Measurements from ENCODE around the gene SH3PXD2A.

DNA sequence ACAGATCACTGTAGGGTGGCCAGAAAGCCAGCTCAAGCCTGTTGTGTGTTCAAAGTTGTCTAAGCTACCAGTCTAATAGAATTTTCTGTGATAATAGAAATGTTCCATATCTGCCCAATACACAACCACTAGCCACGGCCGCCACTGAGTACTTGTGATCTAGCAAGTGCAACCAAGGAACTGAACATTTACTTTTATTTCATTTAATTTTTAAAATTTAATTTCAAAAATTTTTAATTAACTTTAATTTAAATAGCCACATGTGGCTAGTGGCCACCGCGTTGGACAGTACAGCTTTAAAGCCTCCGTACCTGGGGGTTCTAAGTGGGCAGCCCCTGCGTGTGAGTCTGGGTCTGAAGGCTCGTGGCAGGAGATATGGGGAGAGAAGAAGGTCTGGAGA is 60.4 kb downstream of the SH3PXD2A start:
- no peak for TF ChIP-seq CHD1 (IDR thresholded peaks at IDR 0.05; ENCODE audit: low read depth, low read length)
- TF ChIP-seq, protein P1, sequence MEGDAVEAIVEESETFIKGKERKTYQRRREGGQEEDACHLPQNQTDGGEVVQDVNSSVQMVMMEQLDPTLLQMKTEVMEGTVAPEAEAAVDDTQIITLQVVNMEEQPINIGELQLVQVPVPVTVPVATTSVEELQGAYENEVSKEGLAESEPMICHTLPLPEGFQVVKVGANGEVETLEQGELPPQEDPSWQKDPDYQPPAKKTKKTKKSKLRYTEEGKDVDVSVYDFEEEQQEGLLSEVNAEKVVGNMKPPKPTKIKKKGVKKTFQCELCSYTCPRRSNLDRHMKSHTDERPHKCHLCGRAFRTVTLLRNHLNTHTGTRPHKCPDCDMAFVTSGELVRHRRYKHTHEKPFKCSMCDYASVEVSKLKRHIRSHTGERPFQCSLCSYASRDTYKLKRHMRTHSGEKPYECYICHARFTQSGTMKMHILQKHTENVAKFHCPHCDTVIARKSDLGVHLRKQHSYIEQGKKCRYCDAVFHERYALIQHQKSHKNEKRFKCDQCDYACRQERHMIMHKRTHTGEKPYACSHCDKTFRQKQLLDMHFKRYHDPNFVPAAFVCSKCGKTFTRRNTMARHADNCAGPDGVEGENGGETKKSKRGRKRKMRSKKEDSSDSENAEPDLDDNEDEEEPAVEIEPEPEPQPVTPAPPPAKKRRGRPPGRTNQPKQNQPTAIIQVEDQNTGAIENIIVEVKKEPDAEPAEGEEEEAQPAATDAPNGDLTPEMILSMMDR (conservative IDR thresholded peaks at IDR 0.05; ENCODE audit: low read depth, low read length) = no peak
- no peak for TF ChIP-seq POLR2A (IDR thresholded peaks at IDR 0.05; ENCODE audit: low read depth, low read length)
- no peak for TF ChIP-seq CEBPB (IDR thresholded peaks at IDR 0.05; ENCODE audit: low read depth, low read length)
- no peak for TF ChIP-seq RCOR1 (IDR thresholded peaks at IDR 0.05; ENCODE audit: insufficient replicate concordance, low read length)
- no peak for TF ChIP-seq RAD21 (IDR thresholded peaks at IDR 0.05; ENCODE audit: low read length)
- TF ChIP-seq, protein P2, sequence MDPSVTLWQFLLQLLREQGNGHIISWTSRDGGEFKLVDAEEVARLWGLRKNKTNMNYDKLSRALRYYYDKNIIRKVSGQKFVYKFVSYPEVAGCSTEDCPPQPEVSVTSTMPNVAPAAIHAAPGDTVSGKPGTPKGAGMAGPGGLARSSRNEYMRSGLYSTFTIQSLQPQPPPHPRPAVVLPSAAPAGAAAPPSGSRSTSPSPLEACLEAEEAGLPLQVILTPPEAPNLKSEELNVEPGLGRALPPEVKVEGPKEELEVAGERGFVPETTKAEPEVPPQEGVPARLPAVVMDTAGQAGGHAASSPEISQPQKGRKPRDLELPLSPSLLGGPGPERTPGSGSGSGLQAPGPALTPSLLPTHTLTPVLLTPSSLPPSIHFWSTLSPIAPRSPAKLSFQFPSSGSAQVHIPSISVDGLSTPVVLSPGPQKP (IDR thresholded peaks at IDR 0.05; ENCODE audit: borderline replicate concordance, low read depth, low read length) = no peak
- no peak for TF ChIP-seq FOS (IDR thresholded peaks at IDR 0.05; ENCODE audit: low read depth, low read length)
- no peak for TF ChIP-seq MXI1 (IDR thresholded peaks at IDR 0.05; ENCODE audit: borderline replicate concordance, low read depth, low read length)
- TF ChIP-seq MAFK (IDR thresholded peaks at IDR 0.05; ENCODE audit: low read depth, low read length) = no peak
